Activated T-cell treated with anti-CD3 and anti-CD28 coated beads, Interleukin-2, amount 50 U/mL, for 1 hour (primary cell): ENCODE data around the gene CARD19.

Source experiments
- DNase-seq: peaks from one replicate; pipeline ENCODE4 v3.0.0-alpha.2; 2020

CARD19 gene

GRCh38 chr9:93121316-93122241, 25.6 kb downstream of the CARD19 start:
- peak; percentile 23 for DNase-seq

DNA sequence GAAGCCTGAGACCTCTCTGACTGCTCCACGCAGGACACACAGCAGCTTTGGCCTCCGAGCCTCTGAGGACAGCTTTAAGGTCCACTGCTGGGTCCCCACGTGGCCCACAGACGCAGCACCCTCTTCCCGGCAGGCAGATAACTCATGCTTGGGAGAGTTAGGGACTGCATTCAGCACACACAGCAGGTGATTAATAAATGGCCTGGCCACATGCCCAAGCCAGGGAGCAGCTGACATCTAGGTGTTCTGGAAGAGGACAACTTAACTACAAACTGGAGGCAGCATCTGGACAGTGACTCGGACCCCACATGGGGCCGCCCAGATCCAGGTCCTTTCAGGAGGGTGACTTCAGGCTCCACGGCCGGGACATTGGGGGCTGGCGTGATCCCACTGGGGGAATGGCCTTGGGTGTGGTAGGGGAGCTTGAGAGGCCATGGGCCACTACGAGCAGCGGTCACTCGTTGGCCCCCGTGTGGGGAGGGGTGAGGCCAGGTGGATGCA, 26.8 kb downstream of the CARD19 start:
- DNase-seq: peak; percentile 17

DNA sequence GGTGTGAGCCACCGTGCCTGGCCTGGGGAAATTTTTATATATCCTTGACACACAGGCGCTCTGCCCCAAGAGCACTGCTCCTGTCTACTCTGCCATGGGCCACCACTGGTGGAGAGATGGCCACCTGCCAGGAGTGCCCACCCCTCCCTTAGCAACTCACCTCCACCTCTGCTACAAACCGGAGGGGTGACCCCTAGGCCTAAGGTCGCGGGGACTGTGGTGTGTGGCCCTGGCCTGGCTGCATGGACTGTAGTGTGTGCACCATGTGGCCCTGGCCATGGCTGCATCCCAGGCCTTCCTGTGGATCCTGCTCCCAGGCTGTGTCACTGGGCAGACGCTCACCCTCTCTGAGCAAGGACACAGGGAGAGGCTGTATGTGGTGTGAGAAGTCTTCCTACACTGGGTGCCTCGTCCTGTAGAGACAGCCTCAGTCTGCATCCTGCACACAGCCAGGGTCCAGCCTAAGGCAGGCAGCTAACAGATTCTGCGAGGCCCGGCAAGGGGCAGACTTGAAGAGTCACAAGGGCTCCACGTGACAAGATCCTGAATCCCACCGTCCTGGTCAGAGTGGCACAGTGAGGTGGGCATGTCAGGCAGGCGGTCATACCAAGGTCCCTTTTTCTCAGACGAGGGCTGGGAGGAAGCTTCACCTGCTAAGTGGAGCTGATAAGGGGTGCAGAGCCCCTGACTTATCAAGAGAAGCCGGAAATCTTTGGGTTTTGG, 27.7 kb downstream of the CARD19 start:
- peak; percentile 26 for DNase-seq

GRCh38 chr9:93124793-93125192, 28.8 kb downstream of the CARD19 start:
- peak; percentile 21 for DNase-seq

DNA sequence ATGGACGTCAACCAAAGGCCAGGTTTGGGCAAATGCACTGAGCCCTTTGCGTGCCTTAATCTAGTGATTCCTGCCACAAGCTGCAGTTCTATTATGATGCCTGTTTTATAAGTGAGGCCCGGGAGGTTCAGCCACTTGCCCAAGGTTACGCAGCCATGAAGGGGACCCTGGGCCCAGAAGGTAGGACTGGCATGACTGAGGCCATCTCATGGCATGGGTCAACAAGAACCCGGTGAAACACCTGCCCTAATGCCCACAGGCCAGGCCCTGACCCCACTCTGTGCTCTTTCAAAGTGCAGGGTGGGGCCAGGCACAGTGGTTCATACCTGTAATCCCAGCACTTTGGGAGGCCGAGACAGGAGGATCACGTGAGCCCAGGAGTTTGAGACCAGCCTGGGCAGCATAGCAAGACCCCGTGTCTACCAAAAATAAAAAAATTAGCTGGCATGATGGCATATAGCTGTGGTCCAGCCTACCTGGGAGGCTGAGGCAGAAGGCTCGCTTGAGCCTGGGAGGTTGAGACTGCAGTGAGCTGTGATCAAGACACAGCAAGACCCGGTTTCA, 29.4 kb downstream of the CARD19 start:
- no peak for DNase-seq

GRCh38 chr9:93126151-93126781, 30.2 kb downstream of the CARD19 start:
- DNase-seq: peak; percentile 27

DNA sequence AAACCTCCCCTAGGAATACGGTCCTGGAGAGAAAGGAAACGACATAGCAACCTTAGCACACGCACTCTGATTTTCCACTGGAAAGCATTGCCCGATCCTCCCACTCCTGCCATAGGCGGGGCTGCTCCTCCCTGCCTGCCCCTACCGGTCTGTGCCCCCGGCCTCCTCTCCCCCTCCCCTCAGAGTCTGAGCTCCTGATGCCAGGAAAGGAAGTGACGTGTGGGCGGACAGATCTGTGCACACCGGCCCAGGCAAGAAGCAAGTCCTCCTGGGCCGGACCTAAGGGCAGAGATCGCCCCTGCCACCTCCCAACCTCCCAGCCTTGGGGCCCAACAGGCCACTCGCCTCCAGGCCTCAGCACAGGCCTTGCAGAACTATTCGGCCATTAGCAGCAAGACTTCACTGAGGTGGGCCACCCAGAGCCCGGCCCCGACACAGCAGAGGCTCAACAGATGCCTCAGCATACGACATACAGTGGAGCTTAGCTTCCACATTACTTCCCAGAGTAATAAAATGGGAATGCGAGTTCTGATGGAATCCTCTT, 30.9 kb downstream of the CARD19 start:
- DNase-seq: peak; percentile 20

- peak; percentile 19 for DNase-seq
These were observed 31.4 kb downstream of the CARD19 start for GRCh38 chr9:93127395-93127911.

DNA sequence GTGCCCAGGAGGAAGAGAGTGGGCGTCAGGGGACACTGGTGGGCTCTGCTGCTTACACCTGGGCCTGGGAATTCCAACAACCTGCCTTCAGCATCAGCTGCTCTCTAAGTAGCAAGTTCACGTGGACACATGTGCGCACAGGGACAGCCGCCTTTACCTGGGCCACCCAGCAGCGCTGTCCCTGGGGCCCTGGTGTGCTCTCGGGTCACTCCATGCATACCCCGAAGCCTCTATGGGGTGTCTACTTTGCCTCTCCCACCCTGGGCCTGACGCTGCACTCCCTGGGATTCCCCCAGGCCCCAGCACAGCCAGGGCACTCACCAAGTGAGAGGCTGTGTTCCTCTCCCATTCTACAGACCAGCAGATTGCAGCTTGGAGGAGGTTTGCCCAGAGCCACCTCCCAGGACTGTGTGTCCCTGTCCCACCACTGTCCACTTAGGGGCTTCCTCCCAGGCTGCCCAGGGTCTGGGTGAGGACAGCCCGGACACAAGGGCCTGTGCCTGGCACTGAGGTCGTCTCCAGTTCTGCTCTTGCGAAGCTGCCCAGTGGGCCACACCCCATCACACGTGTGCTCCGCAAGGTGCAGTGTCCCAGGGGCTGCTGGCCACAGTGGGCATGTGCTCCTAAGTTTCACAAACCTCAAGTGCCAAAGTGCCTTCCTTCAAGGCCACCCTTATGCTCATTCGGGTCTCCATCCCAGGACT, 32.1 kb downstream of the CARD19 start:
- DNase-seq: no peak

DNA sequence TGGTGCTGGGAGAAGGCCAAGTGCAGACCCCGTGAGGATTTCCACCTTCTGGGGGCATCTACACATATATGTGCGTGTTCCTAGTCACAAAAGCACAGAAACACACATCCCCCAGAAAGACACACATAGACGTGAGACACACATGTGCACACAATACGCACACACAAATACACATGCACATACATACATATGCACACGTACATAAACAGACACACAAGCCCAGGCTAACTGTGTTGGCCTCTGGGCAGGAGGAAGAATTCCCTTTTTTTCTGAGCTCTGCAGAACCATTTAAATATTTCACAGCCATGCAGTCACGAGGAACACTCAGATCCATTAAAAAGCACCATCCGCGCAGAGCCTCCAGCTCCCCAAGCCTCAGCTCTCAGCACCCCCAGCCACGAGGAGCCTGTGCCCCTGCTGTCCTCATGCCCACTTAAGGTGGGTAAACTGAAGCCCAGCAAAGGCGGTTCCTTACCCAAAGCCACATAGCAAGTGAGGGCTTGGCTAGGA, 32.8 kb downstream of the CARD19 start:
- DNase-seq: no peak

GRCh38 chr9:93129286-93129685, 33.3 kb downstream of the CARD19 start:
- DNase-seq: no peak

GRCh38 chr9:93129691-93130500, 33.9 kb downstream of the CARD19 start:
- DNase-seq: no peak

DNA sequence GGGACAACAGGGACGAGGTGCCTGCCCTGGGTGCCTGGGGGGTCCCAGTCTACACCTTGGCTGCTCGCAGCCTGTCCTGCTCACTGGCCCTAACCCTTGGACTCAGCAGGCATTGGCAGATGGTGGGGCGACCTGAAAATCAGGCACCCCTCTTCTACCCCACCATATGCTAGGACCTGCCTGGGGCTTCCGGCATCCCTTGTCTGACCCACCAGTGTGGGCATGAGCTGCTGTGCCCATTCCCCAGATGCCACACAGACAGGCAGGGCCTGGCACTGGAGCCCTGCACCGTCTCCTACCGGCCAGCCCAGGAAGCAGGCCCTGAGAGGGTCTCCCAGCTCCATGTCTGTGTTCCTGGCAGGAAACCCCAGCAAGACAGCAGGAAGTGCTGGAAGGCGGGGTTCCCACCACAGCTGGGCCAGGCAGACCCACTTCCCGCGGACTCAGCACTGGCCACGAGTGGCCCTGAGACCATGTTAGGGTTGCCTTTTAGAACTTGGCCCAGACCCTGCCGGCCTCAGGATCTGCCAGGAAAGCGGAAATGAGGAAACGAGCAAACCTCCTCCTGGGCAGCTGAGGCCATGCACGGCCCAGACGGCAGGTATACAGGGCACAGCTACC, 35.0 kb downstream of the CARD19 start:
- DNase-seq: peak; percentile 28

DNA sequence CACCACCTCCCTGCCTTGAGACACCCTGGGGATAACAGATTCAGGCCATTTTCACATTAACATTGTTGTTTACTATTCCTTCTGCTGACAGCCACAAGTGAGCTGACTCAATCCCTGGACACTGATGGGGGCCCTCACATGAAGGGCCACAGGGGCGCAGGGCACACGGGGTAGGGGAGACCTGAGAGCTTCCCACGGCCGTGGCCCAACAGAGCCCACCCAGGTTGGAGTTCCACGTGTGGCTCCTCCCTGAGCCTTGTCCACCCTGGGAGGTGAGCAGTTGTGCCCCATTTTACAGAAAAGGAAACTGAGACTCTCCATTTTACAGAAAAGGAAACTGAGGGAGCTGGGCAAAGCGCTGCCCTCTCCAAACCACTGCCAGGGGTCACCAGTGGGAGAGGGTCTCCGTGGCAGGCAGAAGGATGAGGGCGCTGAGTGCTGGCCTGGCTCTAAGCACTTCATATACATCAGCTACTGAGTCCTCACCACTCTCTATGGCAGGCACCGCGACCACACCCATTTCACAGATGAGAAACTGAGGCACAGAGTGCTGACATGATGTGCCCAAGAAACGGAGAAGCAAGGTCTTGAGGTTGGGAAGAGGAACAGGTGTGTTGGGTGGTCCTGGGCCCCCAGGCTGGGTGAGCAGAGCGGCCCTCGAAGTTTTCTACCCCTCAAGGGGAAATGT, 35.7 kb downstream of the CARD19 start:
- no peak for DNase-seq

- DNase-seq: peak; percentile 24
These were observed 36.4 kb downstream of the CARD19 start for GRCh38 chr9:93132287-93132927.

DNA sequence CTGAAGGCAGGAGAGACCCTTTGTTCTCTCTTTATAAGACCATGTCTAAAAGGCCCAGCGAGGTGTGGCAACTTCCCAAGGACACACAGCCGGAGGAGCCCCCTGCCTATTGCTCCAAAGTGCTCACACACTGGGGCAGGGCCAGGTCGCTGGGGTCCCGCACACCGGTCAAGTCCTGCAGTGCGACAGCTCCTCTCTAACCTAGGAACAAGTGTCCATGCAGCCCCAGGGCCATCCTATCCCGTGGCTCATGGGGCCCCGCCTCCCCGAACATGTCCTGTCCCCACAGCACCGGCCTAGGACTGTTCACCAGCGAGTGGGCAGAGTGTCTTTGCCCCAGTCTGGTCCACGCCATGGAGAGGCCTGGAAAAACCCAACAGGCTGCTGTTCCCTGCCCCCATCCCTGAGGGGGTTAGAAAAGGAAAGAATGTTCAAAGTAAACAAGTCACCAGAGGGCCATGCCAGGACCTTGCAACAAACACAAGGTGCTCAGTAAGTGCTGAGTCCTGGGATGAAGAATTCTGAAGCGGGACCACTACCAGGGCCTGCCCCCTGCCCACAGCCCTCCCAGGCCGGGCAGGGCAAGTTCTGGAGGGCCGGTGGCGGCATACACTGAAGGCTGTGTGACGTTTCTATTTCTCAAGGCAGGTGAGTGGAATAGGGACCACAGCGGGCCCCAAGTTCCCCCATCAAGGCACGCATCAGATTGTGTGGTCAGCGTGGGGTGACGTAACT, 37.1 kb downstream of the CARD19 start:
- no peak for DNase-seq

GRCh38 chr9:93133681-93134014, 37.6 kb downstream of the CARD19 start:
- DNase-seq: peak; percentile 64

DNA sequence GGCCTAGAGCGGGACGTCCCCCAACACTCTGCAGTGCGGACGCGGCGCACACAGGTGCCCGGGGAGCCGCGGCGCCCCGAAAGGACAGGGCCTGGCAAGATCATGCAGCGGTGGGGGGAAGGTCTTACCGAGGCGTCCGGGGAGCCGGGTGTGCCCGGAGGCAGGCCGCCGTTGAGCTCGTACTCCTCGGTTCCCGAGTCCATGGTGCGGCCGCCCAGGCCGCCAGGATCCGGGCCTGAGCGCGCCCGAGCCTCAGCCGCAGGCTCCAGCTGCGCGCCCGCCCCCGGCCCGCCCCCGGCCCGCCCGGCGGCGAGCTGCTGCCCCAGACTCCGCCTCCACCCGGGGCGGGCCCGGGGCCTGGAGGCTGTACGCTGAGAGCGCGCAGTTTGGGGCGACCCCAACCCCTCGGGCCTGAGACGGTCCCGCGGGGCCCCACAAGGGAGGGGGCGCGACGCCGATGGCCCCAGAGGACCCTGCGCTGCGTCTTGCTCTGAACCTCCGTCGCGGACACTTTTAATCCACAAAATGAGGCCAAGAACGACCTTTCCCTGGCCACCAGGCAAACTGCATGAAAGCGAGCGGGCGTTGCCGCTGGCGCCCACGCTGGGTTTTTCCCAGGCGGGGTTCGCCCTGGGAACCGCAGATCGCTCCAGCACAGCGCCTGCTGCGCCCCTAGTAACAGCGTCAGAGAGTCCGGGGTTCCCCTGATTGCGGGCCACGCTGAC, 38.2 kb downstream of the CARD19 start, which contains the start of gene NINJ1:
NINJ1 (minus strand) TSS at position 237 of the 725 bp plus-strand sequence; CDS start at position 203, 34 bp downstream.
- DNase-seq: peak; percentile 88
